ENCODE data around the gene AHCY.
"Not testable (repeated sequence)": the region's sequence is repeated elsewhere in the genome, so short reads cannot be mapped to it uniquely, and the experiment has no call there.

The AHCY gene

GRCh38 chr20:34302723-34303533 is at the start of gene AHCY:
AHCY (minus strand) TSS chr20:34303355; CDS start chr20:34303270, 85 bp downstream.
- DNase-seq = peak; percentile 95

DNA sequence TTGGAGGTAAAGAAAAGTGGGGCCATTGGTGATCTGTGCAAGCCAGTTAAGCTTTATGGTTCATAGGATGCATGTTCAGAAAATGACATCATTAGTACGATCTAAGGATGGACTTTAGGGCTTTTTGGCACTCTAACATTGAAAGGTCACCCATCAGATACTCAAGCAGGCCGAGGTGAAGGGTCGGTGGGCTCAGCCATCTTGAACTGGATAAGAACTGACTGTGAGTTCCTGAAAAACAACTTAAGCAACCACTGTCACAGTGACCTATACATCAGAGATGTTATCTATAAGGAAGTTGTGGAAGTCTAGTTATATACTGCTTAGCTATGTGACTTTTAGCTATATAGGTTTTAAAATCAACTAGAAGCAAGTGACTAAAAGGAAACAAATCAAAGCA is 46.9 kb upstream of the AHCY start:
- DNase-seq = no peak

GRCh38 chr20:34347571-34347970 is 44.4 kb upstream of the AHCY start:
- no peak for DNase-seq

- not testable (repeated sequence) for DNase-seq
Measured at GRCh38 chr20:34346533-34346865, 43.3 kb upstream of the AHCY start.

DNA sequence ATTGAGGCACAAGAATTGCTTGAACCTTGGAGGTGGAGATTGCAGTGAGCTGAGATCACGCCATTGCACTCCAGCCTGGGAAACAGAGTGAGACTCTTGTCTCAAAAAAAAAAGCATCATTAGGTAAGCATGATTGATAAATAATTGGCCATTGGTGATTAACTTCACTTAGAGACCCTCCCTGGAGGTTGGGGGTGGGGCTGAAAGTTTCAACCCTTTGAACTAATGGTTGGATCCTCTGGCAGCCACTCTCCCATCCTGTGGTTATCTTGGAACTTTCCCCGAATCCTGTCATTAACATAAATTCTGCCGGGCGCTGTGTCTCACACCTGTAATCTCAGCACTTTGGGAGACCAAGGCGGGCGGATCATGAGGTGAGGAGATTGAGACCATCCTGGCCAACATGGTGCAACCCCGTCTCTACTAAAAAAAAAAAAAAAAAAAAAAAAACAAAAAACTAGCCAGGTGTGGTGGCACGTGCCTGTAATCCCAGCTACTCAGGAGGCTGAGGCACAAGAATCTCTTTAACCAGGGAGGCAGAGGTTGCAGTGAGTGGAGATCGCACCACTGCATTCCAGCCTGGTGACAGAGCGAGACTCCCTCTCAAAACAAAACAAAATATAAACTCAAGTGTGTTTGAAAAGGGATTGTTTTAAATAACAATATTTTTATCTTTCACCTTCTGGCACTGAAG is 42.8 kb upstream of the AHCY start:
- DNase-seq = not testable (repeated sequence)

DNA sequence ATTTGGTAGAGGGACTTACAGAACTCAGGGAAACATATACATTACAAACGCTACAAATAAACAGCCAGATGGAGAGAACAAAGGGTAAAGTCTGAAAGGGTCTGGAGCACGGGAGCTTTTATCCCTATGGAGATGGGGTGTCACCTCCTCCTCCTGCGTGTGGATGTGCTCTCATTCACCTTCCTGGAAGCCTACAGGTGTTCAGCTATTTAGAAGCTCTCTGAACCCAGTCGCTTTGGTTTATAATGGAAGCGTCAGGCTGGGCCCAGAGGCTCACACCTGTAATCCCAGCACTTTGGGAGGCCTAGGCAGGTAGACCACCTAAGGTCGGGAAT is 42.2 kb upstream of the AHCY start:
- no peak for DNase-seq

GRCh38 chr20:34344238-34344637 is 41.1 kb upstream of the AHCY start:
- no peak for DNase-seq

GRCh38 chr20:34343458-34344211 is 40.5 kb upstream of the AHCY start:
- no peak for DNase-seq

DNA sequence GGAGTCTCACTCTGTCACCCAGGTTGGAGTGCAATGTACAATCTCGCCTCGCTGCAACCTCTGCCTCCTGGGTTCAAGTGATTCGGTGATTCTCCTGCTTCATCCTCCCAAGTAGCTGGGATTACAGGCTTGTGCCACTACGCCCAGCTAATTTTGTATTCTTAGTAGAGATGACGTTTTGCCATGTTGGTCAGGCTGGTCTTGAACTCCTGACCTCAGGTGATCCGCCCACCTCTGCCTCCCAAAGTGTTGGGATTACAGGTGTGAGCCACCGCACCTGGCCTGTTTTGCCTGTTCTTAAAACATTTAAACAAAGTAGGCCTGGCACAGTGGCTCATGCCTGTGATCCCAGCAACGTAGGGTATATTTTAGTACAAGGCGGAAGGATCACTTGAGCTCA is 38.0 kb upstream of the AHCY start:
- not testable (repeated sequence) for DNase-seq

DNA sequence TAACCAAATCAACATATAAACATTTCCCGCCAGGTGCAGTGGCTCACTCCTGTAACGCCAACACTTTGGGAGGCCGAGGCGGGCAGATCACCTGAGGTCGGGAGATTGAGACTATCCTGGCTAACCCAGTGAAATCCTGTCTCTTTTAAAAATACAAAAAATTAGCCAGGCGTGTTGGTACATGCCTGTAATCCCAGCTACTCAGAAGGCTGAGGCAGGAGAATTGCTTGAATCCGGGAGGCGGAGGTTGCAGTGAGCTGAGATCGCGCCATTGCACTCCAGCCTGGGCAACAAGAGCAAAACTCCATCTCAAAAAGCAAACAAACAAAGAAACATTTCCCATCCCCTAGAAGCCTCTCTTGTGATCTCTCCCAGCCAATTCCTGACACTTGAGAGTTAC is 37.6 kb upstream of the AHCY start:
- DNase-seq = not testable (repeated sequence)

DNA sequence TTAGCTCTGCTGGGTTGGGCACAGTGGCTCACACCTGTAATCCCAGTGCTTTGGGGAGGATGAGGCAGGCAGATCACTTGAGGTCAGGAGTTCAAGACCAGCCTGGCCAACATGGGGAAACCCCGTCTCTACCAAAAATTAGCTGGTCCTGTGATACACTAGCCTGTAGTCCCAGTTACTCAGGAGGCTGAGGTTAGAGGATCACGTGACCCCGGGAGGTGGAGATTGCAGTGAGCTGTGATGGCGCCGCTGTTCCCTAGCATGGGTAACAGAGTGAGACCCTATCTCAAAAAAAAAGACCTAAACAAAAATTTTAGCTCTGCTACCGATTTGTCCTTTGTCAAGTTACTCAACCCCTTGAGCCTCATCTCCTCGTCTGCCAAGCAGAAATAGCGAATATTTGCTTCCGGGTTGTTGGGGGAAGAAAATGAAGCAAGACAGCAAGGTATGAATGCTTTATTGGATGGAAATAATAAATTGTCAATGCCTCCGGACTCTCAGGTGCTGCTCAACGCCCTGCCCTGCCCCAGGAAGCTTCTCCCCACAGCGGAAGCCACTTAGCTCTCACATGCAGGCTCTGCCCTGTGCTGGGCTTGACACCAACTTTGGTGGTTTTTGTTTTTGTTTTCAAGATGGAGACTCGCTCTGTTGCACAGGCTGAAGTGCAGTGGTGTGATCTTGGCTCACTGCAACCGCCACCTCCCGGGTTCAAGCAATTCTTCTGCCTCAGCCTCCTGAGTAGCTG is 35.0 kb upstream of the AHCY start:
- DNase-seq = no peak

GRCh38 chr20:34337544-34337943 is 34.4 kb upstream of the AHCY start:
- DNase-seq = no peak

GRCh38 chr20:34334654-34335407 is 31.7 kb upstream of the AHCY start:
- peak; percentile 93 for DNase-seq

DNA sequence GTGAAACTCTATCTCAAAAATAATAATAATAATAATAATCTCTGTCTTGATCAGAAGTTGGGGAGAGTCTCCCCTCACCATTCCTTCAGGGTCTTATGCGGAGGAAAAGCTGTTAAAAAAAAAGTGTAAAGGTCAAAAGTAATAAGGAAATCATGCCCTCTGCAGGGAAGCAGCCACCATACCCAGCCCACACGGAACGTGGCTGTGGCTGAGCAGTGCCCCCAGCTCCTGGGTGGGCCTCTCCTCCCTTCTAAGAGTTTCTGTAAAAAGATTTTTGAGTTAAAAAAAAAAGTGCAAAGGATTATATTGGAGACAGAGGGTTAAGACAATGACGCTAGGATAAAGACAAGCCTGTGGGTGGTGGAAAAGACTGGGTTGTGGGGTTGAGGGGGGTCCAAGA is 30.6 kb upstream of the AHCY start:
- no peak for DNase-seq

DNA sequence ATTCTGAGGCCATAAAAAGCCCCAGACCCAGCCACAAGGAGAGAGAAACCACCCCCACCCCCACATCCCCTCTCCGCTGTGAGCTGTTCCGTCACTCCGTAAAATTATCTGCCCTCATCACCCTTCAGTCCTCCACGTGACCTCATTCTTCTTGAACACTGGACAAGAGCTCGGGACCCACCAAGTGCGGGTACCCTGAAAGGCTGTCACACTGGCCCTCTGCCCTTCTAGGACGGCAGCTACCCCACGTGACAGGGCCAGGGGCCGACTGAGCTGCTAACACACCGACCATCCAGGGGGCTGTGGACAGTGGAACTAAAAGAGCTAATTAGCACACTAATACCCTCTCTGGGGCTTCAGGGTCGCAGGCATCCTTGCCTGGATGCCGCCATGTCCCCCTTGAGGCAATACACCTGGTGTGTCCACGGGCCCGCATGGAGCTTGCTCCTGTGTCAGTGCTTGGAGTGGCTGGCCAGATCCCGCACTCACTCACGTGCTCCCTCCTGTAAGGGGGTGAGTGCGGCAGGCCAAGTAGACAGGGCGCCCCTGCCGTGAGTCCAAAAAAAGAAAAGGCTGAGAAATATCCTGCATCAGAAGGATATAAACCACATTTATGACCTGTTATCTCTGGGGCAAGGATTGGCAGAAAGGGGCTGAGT is 29.2 kb upstream of the AHCY start:
- DNase-seq = no peak

- no peak for DNase-seq
Measured at GRCh38 chr20:34331838-34332237, 28.7 kb upstream of the AHCY start.

- not testable (repeated sequence) for DNase-seq
Measured at GRCh38 chr20:34330861-34331544, 27.8 kb upstream of the AHCY start.

- DNase-seq = no peak
Measured at GRCh38 chr20:34328928-34329677, 25.9 kb upstream of the AHCY start.

DNA sequence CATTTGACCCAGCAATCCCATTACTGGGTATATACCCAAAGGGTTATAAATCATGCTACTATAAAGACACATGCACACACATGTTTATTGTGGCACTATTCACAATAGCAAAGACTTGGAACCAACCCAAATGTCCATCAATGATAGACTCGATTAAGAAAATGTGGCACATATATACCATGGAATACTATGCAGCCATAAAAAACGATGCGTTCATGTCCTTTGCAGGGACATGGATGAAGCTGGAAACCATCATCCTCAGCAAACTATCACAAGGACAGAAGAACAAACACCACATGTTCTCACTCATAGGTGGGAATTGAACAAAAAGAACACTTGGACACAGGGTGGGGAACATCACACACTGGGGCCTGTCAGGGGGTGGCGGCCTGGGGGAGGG is 25.1 kb upstream of the AHCY start:
- not testable (repeated sequence) for DNase-seq

DNA sequence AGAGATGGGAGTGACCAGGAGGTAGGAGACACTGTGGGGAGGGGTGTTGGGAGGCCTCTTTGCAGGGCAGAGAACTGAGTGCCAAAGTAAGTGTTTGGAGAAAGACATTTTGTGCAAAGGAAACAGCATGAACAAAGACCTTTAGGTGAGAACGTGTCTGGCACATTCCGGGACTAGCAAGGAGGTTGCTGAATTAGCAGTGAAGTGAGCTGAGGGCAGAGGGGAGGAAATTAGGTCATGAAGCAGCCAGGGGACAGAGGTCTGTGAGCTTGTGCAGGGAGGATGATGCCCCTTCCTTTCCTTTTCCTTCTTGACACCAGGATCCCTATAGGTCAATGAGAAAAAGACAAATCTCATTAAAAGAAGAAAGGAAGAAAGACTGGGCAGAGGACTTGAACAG is 21.4 kb upstream of the AHCY start:
- no peak for DNase-seq

All from midbrain (tissue), 1 donor.